ENCODE results near the gene TLK2.

The TLK2 gene

DNA sequence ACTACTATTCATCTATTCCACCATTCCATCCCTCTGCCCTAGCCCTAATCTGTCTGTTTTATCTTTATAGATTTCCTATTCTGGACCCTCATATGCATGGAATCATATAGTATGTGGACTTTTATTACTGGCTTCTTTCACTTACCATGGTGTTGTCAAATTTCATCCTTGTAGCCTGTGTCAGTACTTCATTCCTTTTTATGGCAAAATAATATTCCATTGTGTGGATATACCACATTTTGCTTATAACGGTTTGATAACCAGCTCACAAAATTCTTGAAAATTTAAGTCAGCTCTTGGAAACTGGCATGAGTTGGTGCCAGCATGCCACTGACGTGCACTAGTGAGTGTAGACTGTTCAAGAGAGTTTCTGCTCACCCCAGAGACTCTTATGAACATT, 118.5 kb downstream of the TLK2 start:
- no peak for TF ChIP-seq EGR1 (IDR thresholded peaks at IDR 0.05)
- no peak for TF ChIP-seq TCF12 (IDR thresholded peaks at IDR 0.05; ENCODE audit: low read depth)
- TF ChIP-seq, protein P1, sequence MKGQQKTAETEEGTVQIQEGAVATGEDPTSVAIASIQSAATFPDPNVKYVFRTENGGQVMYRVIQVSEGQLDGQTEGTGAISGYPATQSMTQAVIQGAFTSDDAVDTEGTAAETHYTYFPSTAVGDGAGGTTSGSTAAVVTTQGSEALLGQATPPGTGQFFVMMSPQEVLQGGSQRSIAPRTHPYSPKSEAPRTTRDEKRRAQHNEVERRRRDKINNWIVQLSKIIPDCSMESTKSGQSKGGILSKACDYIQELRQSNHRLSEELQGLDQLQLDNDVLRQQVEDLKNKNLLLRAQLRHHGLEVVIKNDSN (IDR thresholded peaks at IDR 0.05): no peak
- TF ChIP-seq, protein P2, sequence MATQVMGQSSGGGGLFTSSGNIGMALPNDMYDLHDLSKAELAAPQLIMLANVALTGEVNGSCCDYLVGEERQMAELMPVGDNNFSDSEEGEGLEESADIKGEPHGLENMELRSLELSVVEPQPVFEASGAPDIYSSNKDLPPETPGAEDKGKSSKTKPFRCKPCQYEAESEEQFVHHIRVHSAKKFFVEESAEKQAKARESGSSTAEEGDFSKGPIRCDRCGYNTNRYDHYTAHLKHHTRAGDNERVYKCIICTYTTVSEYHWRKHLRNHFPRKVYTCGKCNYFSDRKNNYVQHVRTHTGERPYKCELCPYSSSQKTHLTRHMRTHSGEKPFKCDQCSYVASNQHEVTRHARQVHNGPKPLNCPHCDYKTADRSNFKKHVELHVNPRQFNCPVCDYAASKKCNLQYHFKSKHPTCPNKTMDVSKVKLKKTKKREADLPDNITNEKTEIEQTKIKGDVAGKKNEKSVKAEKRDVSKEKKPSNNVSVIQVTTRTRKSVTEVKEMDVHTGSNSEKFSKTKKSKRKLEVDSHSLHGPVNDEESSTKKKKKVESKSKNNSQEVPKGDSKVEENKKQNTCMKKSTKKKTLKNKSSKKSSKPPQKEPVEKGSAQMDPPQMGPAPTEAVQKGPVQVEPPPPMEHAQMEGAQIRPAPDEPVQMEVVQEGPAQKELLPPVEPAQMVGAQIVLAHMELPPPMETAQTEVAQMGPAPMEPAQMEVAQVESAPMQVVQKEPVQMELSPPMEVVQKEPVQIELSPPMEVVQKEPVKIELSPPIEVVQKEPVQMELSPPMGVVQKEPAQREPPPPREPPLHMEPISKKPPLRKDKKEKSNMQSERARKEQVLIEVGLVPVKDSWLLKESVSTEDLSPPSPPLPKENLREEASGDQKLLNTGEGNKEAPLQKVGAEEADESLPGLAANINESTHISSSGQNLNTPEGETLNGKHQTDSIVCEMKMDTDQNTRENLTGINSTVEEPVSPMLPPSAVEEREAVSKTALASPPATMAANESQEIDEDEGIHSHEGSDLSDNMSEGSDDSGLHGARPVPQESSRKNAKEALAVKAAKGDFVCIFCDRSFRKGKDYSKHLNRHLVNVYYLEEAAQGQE (IDR thresholded peaks at IDR 0.05; ENCODE audit: low read depth): no peak
- TF ChIP-seq TEAD4 (IDR thresholded peaks at IDR 0.05): no peak
- TF ChIP-seq TAF1 (IDR thresholded peaks at IDR 0.05; ENCODE audit: low read depth): no peak
- no peak for TF ChIP-seq ZBTB7A (IDR thresholded peaks at IDR 0.05; ENCODE audit: low read depth)
- TF ChIP-seq EP300 (IDR thresholded peaks at IDR 0.05; ENCODE audit: borderline replicate concordance): no peak
- TF ChIP-seq NFIC (IDR thresholded peaks at IDR 0.05): no peak
- no peak for TF ChIP-seq MAX (IDR thresholded peaks at IDR 0.05)
- TF ChIP-seq YY1 (IDR thresholded peaks at IDR 0.05; ENCODE audit: low read depth): no peak
- TF ChIP-seq FOXM1 (IDR thresholded peaks at IDR 0.05; ENCODE audit: borderline replicate concordance, low read depth): no peak
- TF ChIP-seq CREB1 (IDR thresholded peaks at IDR 0.05; ENCODE audit: low read depth): no peak

DNA sequence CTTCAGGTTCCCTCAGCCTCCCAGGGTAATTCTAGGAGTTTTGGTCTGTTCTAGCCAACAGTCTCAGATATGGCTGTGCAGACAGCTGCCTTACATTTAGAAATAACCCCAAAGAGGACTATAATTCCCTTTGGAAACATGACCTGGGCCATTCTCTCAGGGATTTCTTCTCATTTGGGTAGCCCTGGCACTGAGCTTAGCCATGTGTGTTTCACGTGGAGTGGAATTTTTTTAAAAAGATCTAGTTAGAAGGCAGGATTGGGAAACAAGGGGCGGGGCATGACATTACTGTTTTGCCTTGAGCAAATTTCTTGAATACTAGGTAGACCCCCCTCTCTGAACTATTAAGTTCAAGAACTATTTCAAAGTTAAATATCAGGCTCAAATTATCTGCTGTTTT, 119.3 kb downstream of the TLK2 start:
- TF ChIP-seq, protein P2 (IDR thresholded peaks at IDR 0.05; ENCODE audit: low read depth): no peak
- TF ChIP-seq ZBTB7A (IDR thresholded peaks at IDR 0.05; ENCODE audit: low read depth) (no peak), TEAD4 (IDR thresholded peaks at IDR 0.05) (no peak), EP300 (IDR thresholded peaks at IDR 0.05; ENCODE audit: borderline replicate concordance) (no peak), YY1 (IDR thresholded peaks at IDR 0.05; ENCODE audit: low read depth) (no peak), RAD21 (IDR thresholded peaks at IDR 0.05; ENCODE audit: low read depth) (no peak), FOXM1 (IDR thresholded peaks at IDR 0.05; ENCODE audit: borderline replicate concordance, low read depth) (no peak), NFIC (IDR thresholded peaks at IDR 0.05) (no peak), CREB1 (IDR thresholded peaks at IDR 0.05; ENCODE audit: low read depth) (no peak), EGR1 (IDR thresholded peaks at IDR 0.05) (no peak), TCF12 (IDR thresholded peaks at IDR 0.05; ENCODE audit: low read depth) (no peak), TAF1 (IDR thresholded peaks at IDR 0.05; ENCODE audit: low read depth) (no peak), MAX (IDR thresholded peaks at IDR 0.05) (no peak)
- TF ChIP-seq, protein P1 (IDR thresholded peaks at IDR 0.05): no peak

DNA sequence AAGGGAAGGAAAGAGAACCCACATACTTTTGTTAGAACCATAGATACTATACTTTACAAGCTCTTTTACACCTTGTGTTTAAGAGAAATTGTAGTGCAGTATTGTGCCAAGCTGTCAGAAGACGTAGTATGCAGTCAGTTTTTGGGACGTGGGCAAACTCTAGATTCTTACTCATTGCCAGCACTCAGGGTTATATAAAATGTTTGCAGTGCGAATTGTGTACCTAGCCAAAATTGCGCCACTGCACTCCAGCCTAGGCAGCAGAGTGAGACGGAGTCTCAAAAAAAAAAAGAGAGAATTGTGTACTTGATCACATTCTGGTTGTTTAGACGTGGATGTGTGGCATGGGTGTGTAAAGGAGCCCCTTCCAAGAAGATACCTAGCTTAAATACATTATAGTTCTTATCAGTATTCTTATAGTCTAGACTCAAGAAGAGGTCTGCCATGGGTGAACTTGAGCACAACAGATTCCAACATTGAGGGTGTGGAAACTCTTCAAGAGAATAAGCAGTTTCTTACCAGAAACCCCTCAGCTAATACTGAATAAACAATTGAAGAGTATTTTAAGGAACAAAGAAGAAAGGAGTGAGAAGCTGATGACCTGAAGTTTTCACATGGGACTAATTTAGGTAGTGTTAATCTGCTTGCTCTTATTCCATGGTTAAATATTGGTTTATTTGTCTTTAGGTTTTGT, 121.5 kb downstream of the TLK2 start:
- TF ChIP-seq FOXM1 (IDR thresholded peaks at IDR 0.05; ENCODE audit: borderline replicate concordance, low read depth) (no peak), NFIC (IDR thresholded peaks at IDR 0.05) (no peak), RAD21 (IDR thresholded peaks at IDR 0.05; ENCODE audit: low read depth) (no peak), TAF1 (IDR thresholded peaks at IDR 0.05; ENCODE audit: low read depth) (no peak)

- TF ChIP-seq, protein P2 (IDR thresholded peaks at IDR 0.05; ENCODE audit: low read depth): no peak
- no peak for TF ChIP-seq MAX (IDR thresholded peaks at IDR 0.05)
- TF ChIP-seq, protein P1 (IDR thresholded peaks at IDR 0.05): no peak
- no peak for TF ChIP-seq NFIC (IDR thresholded peaks at IDR 0.05)
- no peak for TF ChIP-seq TAF1 (IDR thresholded peaks at IDR 0.05; ENCODE audit: low read depth)
- no peak for TF ChIP-seq ZBTB7A (IDR thresholded peaks at IDR 0.05; ENCODE audit: low read depth)
- TF ChIP-seq TCF12 (IDR thresholded peaks at IDR 0.05; ENCODE audit: low read depth): no peak
- no peak for TF ChIP-seq TEAD4 (IDR thresholded peaks at IDR 0.05)
These were observed 122.2 kb downstream of the TLK2 start for GRCh38 chr17:62600805-62601204.

Data from Ishikawa (cell line).